Tibial artery (tissue), 4 donors: ENCODE results near the gene DRAM1.
"Not testable (repeated sequence)": the region's sequence is repeated elsewhere in the genome, so short reads cannot be mapped to it uniquely, and the experiment has no call there.

ENCODE experiments used
- DNase-seq, 2 donors: peaks; one replicate each; pipeline ENCODE4 v3.0.0-alpha.2; 2019
- H3K27ac ChIP-seq, 2 donors: fragments of 200-600 bp; sonication (generic) in 1 of 2; 1 replicate in 1 of 2; 2 replicates in 1 of 2; pipeline ENCODE4 v1.5.1; 2018 to 2019; ENCODE audit warnings: mild to moderate bottlenecking in 1 of 2
- H3K27me3 ChIP-seq, 2 donors: fragments of 200-600 bp; sonication (generic) in 1 of 2; one replicate each; pipeline versions ENCODE4 v1.5.1 to v1.6.0; 2016 to 2019
- H3K36me3 ChIP-seq, 3 donors: fragments of 200-600 bp; sonication (generic) in 2 of 3; one replicate each; pipeline ENCODE4 v1.5.1; 2016 to 2019; ENCODE audit warnings: mild to moderate bottlenecking in 2 of 3
- H3K4me1 ChIP-seq, 4 donors: fragments of 200-600 bp; sonication (generic) in 2 of 4; 1 replicate in 3 of 4; 2 replicates in 1 of 4; pipeline ENCODE4 v1.5.1; 2016 to 2019
- H3K4me3 ChIP-seq, 2 donors: fragments of 200-600 bp; sonication (generic) in 1 of 2; 1 replicate in 1 of 2; 2 replicates in 1 of 2; pipeline ENCODE4 v1.5.1; 2018 to 2019; ENCODE audit warnings: mild to moderate bottlenecking in 2 of 2
- H3K9me3 ChIP-seq, 3 donors: fragments of 200-600 bp; sonication (generic) in 1 of 3; one replicate each; pipeline ENCODE4 v1.5.1; 2016 to 2019
- intact Hi-C: fragments of 100-400 bp; cut with DNase I; formaldehyde crosslinking; loops from one replicate; pipeline ENCODE4 v1.15.0; 2023; ENCODE audit warnings: low total_unique reads
- TF ChIP-seq, protein P1 (sequence below), 2 experiments: fragments of 200-600 bp in 1 of 2; fragments of 450-650 bp in 1 of 2; IDR thresholded peaks; one replicate each; pipeline ENCODE4 v1.5.1; 2017 to 2019; ENCODE audit warnings: antibody characterized with exemption in 2 of 2, mild to moderate bottlenecking in 1 of 2, moderate library complexity in 1 of 2

Gene DRAM1

DNA sequence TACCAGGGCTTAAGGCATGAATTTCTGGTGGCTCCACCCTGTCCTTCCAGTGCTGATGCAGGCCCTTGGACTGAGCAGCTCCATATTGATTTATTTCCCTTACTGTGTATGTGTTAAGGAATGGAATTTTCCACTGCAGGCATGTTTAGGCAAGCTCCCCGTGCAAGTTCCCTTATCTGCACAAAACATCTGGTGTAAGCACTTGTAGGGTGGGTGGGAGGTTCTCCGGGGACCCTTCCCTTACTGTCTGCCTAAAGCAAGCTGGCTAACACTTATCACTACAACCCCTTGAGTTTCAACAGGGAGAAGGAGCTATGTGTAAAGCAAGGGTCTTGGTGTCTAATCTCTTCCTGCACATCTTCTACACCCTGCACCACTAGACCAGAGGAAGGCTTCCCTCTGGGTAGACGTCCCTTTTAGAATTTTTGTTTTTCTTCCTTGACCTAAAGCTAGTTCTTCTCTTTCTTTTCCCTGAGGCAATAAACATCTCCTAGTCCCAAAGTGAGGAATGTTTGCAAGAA, 22.0 kb upstream of the DRAM1 start:
- H3K4me1 ChIP-seq: peaks cover 0 to 17% (median 3%) of the 10 kb centered on the region in 4 donors
- no peaks in the 10 kb centered on the region for H3K36me3 ChIP-seq
- H3K27ac ChIP-seq: no peak overlapping the region
- no peaks in the 10 kb centered on the region for H3K9me3 ChIP-seq
- H3K27me3 ChIP-seq: no peaks in the 10 kb centered on the region
- intact Hi-C loops: no loop called here
- no peak overlapping the region for H3K4me3 ChIP-seq
- no peak for DNase-seq
- TF ChIP-seq, protein P1, sequence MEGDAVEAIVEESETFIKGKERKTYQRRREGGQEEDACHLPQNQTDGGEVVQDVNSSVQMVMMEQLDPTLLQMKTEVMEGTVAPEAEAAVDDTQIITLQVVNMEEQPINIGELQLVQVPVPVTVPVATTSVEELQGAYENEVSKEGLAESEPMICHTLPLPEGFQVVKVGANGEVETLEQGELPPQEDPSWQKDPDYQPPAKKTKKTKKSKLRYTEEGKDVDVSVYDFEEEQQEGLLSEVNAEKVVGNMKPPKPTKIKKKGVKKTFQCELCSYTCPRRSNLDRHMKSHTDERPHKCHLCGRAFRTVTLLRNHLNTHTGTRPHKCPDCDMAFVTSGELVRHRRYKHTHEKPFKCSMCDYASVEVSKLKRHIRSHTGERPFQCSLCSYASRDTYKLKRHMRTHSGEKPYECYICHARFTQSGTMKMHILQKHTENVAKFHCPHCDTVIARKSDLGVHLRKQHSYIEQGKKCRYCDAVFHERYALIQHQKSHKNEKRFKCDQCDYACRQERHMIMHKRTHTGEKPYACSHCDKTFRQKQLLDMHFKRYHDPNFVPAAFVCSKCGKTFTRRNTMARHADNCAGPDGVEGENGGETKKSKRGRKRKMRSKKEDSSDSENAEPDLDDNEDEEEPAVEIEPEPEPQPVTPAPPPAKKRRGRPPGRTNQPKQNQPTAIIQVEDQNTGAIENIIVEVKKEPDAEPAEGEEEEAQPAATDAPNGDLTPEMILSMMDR (IDR thresholded peaks at IDR 0.05): no peak

DNA sequence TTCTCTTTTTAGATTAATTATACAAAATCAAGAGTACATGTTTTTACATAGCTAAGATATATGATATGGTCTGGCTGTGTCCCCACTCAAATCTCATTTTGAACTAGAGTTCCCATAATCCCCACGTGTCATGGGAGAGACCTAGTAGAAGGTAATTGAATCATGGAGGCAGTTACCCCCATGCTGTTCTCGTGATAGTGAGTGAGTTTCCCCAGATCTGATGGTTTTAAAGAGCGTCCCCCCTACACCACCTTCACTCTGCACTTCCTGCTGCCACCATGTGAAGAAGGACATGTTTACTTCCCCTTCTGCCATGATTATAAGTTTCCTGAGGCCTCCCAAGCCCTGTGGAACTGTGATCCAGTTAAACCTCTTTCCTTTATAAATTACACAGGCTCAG, 21.4 kb upstream of the DRAM1 start:
- peaks cover 0 to 17% (median 3%) of the 10 kb centered on the region in 4 donors for H3K4me1 ChIP-seq
- no peak overlapping the region for H3K4me3 ChIP-seq
- DNase-seq: no peak
- TF ChIP-seq, protein P1 (IDR thresholded peaks at IDR 0.05): no peak
- intact Hi-C loops: no loop called here
- H3K27ac ChIP-seq: no peak overlapping the region
- H3K27me3 ChIP-seq: no peaks in the 10 kb centered on the region
- no peaks in the 10 kb centered on the region for H3K9me3 ChIP-seq
- H3K36me3 ChIP-seq: no peaks in the 10 kb centered on the region

DNA sequence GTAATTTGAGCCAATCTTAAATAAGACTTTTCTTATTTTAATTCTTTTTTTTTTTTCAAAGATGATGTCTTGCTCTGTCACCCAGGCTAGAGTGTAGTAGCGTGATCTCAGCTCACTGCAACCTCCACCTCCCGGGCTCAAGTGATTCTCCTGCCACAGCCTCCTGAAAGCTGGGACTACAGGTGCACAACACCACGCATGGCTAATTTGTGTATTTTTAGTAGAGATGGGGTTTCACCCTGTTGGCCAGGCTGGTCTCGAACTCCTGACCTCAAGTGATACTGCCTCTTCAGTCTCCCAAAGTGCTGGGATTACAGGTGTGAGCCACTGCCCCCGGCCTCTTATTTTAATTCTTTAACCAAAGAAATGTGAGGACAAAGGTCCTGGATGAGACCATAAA, 20.8 kb upstream of the DRAM1 start:
- intact Hi-C loops, H3K36me3 ChIP-seq, H3K9me3 ChIP-seq, H3K27ac ChIP-seq, DNase-seq, H3K27me3 ChIP-seq, H3K4me3 ChIP-seq: not testable (repeated sequence)
- peaks cover 0 to 17% (median 3%) of the 10 kb centered on the region in 4 donors for H3K4me1 ChIP-seq

DNA sequence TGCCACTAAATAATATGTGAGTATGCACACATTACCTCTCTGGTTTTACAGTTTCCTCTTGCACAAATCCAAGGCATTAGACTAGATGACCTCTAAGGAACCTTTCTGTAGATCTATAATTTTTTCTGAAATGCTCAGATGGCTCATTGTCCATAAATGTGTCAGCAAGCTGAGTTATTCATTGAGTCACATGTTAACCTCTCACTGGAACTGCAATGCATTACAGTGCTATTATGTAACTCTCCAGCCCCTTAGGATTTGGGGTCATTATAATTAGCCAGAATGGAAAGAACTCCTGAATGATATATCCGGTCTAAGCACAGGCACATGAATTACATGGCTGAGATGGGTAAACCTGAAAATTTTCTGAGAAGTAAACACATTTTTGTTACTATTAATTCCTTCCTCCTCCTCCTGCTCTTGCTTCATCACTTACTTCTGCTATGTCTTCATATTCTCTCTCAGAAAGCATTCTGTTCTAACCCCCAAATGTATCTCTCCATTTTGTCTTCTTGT, 20.3 kb upstream of the DRAM1 start:
- TF ChIP-seq, protein P1 (IDR thresholded peaks at IDR 0.05): no peak
- Histone ChIP-seq H3K27me3 (no peaks in the 10 kb centered on the region), H3K4me1 (peaks cover 0 to 17% (median 3%) of the 10 kb centered on the region in 4 donors), H3K36me3 (no peaks in the 10 kb centered on the region), H3K9me3 (no peaks in the 10 kb centered on the region), H3K27ac (no peak overlapping the region), H3K4me3 (no peak overlapping the region)
- no peak for DNase-seq
- intact Hi-C loops: no loop called here

DNA sequence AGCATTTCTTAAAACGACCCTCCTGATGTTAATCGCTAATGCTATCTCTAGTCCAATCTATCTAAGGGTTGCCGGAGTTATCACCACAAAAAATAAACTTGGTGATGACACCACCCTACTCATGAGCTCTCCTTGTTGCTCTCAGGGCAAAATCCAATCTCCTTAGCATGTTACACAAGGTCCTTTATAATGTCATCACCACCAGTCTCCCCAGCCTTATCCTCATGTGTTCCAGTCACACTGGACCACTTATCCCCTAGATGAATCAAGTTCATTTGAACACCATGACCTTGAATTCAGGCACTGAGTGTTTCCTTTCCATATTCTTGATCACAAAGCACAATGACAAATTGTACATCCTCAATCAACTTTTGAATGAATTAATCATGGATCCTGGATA, 19.0 kb upstream of the DRAM1 start:
- intact Hi-C loops: no loop called here
- TF ChIP-seq, protein P1 (IDR thresholded peaks at IDR 0.05): no peak
- Histone ChIP-seq H3K27me3 (no peaks in the 10 kb centered on the region), H3K9me3 (no peaks in the 10 kb centered on the region), H3K36me3 (no peaks in the 10 kb centered on the region), H3K4me1 (peaks cover 0 to 17% (median 3%) of the 10 kb centered on the region in 4 donors), H3K4me3 (no peak overlapping the region), H3K27ac (no peak overlapping the region)
- DNase-seq: no peak

DNA sequence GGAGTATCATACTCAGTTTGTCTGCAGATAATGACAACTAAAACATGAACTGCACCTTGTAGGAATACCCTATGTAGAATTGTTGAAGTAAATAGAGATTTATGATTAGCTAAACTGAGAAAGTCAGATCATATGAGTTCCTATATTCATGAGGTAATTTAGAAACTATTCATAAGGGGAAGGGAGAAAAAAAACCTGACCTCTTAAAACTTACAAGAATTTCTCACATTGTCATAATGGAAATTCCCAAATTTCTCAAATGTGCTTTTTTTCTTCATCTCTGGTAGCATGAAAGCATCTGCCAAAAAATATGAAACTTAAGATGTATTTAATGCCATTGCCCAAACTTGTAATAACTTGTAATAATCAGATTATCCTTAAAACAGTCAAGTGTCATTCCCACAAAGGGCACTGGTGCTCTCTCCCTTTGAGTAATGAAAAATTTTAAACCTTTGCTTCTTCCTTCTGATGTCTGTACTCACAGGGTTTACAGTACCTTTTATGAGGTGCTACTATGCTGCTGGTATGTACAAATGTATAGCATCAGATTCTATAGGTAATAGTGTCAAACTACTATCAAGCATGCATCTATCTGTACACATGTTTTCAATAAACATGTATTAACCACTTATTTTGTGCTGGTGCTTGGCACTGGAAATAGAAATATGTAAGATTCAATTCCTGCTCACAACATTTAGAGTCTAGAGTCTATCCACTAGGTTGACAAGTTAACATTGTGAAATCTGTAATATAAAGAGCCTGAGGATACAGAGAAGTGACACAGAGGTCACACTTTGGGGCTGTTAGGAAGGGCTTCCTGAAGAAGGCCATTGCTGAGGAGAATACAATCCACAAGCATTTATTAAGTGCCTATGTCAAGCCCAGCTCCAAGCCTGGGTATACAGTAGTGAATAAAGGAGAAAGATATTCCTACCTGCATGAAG, 17.4 kb upstream of the DRAM1 start:
- Histone ChIP-seq H3K9me3 (no peaks in the 10 kb centered on the region), H3K27ac (no peak overlapping the region), H3K4me3 (no peak overlapping the region), H3K36me3 (no peaks in the 10 kb centered on the region), H3K27me3 (no peaks in the 10 kb centered on the region), H3K4me1 (peaks cover 0 to 17% (median 3%) of the 10 kb centered on the region in 4 donors)
- no peak for DNase-seq
- intact Hi-C loops: no loop called here
- TF ChIP-seq, protein P1 (IDR thresholded peaks at IDR 0.05): no peak

DNA sequence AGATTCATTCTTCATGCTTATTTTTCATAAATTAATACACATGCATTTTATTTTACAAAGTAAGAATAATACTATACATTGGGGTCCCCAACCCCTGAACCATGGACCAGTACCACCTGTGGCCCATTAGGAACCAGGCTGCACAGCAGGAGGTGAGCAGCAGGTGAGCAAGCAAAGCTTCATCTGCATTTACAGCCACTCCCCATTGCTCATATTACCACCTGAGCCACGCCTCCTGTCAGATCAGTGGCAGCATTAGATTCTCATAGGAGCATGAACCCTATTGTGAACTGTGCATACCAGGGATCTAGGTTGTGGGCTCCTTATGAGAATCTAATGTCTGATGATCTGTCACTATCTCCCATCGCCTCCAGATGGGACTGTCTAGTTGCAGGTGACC, 15.7 kb upstream of the DRAM1 start:
- H3K4me3 ChIP-seq, H3K36me3 ChIP-seq, H3K27me3 ChIP-seq, intact Hi-C loops, H3K9me3 ChIP-seq, H3K4me1 ChIP-seq, H3K27ac ChIP-seq, DNase-seq: not testable (repeated sequence)
